ENCODE measurements around the gene NR3C2. TPM values are rescaled to one million over a fixed set of nuclear protein-coding genes. Genes with fewer than 3 reads are reported as not detected.

NR3C2 gene
- total RNA-seq, 1 experiment from 2014 or later: 0.96 TPM

DNA sequence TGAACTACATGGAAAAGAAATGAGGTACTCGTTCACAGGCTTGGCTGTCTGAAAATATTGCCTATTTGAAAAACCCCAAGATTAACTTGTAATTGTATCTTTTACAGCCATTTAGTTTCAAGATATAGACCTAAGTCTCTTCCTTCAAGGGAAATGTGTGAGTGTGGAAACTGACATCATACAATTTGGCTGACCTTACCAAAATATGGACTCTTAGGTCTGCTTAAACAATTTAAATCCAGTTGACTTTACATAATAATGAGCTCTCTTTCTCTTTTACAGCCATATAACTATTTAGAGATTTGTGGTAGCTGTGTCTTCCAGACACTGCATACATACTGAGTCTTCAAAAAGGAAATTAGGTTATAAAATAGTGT lies 186.9 kb downstream of the NR3C2 start:
- Histone ChIP-seq H3F3A (ENCODE audit: insufficient read depth, low read depth) (no peaks in the 10 kb centered on the region), H3K4me1 (replicated peaks; ENCODE audit: insufficient read depth) (no peaks in the 10 kb centered on the region), H3K27ac (no peak overlapping the region), H3K79me2 (ENCODE audit: low read depth) (no peaks in the 10 kb centered on the region), H3K4me2 (no peak overlapping the region), H2AFZ (no peak overlapping the region), H4K20me1 (ENCODE audit: insufficient read depth) (no peaks in the 10 kb centered on the region), H3K9me3 (ENCODE audit: insufficient read depth, low read depth) (no peaks in the 10 kb centered on the region), H3K9me2 (ENCODE audit: insufficient read depth) (no peaks in the 10 kb centered on the region), H3K27me3 (ENCODE audit: insufficient read depth, low read depth) (no peaks in the 10 kb centered on the region), H3K4me3 (no peak overlapping the region), H3K36me3 (ENCODE audit: low read depth) (no peaks in the 10 kb centered on the region)
- ChIA-PET POLR2A (ENCODE audit: unreplicated experiment) (no interaction called here), CTCF (no interaction called here)
- BruUV-seq (replicated peaks): no TSS peak
- intact Hi-C loops (cut with micrococcal nuclease; ENCODE audit: unreplicated experiment): no loop called here
- TF ChIP-seq, protein P1, sequence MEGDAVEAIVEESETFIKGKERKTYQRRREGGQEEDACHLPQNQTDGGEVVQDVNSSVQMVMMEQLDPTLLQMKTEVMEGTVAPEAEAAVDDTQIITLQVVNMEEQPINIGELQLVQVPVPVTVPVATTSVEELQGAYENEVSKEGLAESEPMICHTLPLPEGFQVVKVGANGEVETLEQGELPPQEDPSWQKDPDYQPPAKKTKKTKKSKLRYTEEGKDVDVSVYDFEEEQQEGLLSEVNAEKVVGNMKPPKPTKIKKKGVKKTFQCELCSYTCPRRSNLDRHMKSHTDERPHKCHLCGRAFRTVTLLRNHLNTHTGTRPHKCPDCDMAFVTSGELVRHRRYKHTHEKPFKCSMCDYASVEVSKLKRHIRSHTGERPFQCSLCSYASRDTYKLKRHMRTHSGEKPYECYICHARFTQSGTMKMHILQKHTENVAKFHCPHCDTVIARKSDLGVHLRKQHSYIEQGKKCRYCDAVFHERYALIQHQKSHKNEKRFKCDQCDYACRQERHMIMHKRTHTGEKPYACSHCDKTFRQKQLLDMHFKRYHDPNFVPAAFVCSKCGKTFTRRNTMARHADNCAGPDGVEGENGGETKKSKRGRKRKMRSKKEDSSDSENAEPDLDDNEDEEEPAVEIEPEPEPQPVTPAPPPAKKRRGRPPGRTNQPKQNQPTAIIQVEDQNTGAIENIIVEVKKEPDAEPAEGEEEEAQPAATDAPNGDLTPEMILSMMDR (conservative IDR thresholded peaks at IDR 0.05): no peak
- TF ChIP-seq EZH2 (IDR thresholded peaks at IDR 0.05; ENCODE audit: low read depth): no peak
- DNase-seq: no peak

DNA sequence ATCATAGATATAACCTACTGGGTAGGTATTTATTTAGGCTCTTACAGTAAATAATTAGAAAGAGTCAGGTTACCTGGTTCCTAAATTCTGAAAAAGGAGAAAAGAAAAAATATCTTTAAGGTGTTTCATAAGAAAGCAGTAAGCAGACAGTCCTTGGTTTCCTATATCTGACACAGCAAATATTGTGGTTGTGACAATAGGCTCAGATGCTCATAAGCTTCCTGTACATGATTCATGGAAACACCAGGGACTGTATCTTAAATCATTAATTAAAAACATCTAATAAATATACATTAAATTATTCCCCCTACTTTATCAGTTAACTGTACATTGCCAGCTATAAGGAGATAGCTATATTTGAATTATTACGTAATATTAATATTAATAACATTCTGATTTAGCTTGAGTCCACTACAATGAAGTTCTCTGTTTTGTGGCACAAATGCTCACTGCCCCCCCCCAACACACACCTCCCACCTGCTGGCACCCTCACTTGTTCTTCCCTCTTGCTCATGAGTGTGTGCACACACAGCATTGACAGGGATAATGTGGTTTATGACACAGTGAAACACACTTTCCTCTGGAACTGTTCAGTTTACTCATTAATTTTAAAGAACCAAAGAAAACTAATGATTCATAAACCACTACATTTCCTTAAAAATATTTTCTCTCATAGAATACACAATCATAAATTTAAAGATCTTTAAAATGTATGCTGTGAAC lies 187.4 kb downstream of the NR3C2 start:
- no peak for DNase-seq
- intact Hi-C loops (cut with micrococcal nuclease; ENCODE audit: unreplicated experiment): no loop called here
- H3K79me2 ChIP-seq (ENCODE audit: low read depth): no peaks in the 10 kb centered on the region

DNA sequence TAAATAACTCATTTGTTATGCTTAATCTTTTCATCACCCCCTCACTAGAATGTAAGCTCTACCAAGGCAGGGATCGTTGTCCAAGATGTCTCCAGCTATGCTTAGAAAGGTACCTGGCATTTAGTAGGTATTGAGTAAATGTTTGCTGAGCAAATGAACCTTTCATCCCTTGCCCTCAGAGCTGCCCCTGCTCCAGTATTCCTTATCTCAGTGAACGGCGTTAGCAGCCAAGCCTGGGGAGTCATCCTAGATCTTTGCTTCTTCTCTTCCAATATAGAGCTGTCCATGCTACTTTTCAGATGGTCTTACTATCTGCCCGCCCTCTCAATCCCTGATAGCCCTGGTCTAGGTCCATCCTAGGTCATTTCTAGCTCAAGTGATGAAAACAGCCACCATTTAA lies 188.4 kb downstream of the NR3C2 start:
- CTCF ChIA-PET: no interaction called here
- no peak for DNase-seq
- no peaks in the 10 kb centered on the region for H3K9me2 ChIP-seq (ENCODE audit: insufficient read depth)
- POLR2A ChIA-PET (ENCODE audit: unreplicated experiment): no interaction called here
- no peak for TF ChIP-seq EZH2 (IDR thresholded peaks at IDR 0.05; ENCODE audit: low read depth)
- TF ChIP-seq, protein P1 (conservative IDR thresholded peaks at IDR 0.05): no peak
- no peak overlapping the region for H3K4me3 ChIP-seq
- H3K4me1 ChIP-seq (replicated peaks; ENCODE audit: insufficient read depth): no peaks in the 10 kb centered on the region
- H2AFZ ChIP-seq: no peak overlapping the region
- intact Hi-C loops (cut with micrococcal nuclease; ENCODE audit: unreplicated experiment): no loop called here
- no TSS peak for BruUV-seq (replicated peaks)
- H3K27me3 ChIP-seq (ENCODE audit: insufficient read depth, low read depth): no peaks in the 10 kb centered on the region
- no peaks in the 10 kb centered on the region for H3K9me3 ChIP-seq (ENCODE audit: insufficient read depth, low read depth)
- H3K79me2 ChIP-seq (ENCODE audit: low read depth): no peaks in the 10 kb centered on the region
- no peaks in the 10 kb centered on the region for H4K20me1 ChIP-seq (ENCODE audit: insufficient read depth)
- H3K36me3 ChIP-seq (ENCODE audit: low read depth): no peaks in the 10 kb centered on the region
- no peak overlapping the region for H3K4me2 ChIP-seq
- no peak overlapping the region for H3K27ac ChIP-seq
- H3F3A ChIP-seq (ENCODE audit: insufficient read depth, low read depth): no peaks in the 10 kb centered on the region

More for the DNA sequence above, 187.4 kb downstream of the NR3C2 start:
- Histone ChIP-seq H3K9me2 (ENCODE audit: insufficient read depth) (no peaks in the 10 kb centered on the region), H3K27me3 (ENCODE audit: insufficient read depth, low read depth) (no peaks in the 10 kb centered on the region), H3K36me3 (ENCODE audit: low read depth) (no peaks in the 10 kb centered on the region), H3K4me1 (replicated peaks; ENCODE audit: insufficient read depth) (no peaks in the 10 kb centered on the region), H3K27ac (no peak overlapping the region), H4K20me1 (ENCODE audit: insufficient read depth) (no peaks in the 10 kb centered on the region), H3K4me3 (no peak overlapping the region), H3K9me3 (ENCODE audit: insufficient read depth, low read depth) (no peaks in the 10 kb centered on the region), H2AFZ (no peak overlapping the region), H3F3A (ENCODE audit: insufficient read depth, low read depth) (no peaks in the 10 kb centered on the region), H3K4me2 (no peak overlapping the region)
- TF ChIP-seq, protein P1 (conservative IDR thresholded peaks at IDR 0.05): no peak
- no peak for TF ChIP-seq EZH2 (IDR thresholded peaks at IDR 0.05; ENCODE audit: low read depth)
- no TSS peak for BruUV-seq (replicated peaks)
- POLR2A ChIA-PET (ENCODE audit: unreplicated experiment): no interaction called here
- CTCF ChIA-PET: no interaction called here

Data from PC-9 (cell line).